Measurements from ENCODE around the gene TSPO2.

DNA sequence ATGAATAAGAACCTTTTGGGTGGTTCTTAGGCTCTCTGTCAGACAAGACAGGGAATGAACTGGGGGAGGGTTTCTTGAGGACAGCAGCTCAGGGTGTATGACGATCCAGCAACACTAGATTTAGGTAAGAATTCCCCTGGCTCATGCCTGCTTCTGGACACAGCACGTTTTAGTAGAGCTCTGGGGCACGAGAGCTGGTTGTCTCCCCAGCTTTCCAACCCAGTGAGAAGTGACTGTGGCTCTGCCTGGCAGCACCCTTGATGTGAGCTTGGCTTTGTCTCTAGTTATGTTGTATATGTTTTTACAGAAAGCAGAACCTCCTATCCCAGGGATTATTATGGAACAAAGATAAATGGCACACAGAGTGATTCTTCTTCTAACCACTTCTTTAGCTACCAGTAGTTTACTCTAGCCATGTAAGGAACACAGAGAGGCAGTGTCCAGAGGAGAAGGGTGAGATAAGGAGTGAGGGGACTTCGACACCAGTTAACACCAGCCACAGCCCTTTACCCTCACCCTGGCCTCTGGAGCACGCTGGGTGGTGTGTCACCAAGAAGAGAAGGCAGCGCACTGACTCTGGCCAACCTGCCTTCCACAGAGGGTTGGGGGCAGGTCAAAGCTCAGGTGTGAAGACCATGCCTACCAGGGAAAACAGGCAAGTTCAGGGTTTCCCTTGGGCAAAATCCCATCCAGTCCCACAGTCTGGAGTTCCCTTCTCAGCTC lies 14.7 kb downstream of the TSPO2 start:
- no peak for TF ChIP-seq CTCF (conservative IDR thresholded peaks at IDR 0.05 in 1 of 2, IDR thresholded peaks at IDR 0.05 in 1 of 2; ENCODE audit: low read depth in 1 of 2, low read length in 2 of 2)
- no peak for TF ChIP-seq EZH2 (IDR thresholded peaks at IDR 0.05; ENCODE audit: low read length, missing control alignments)
